ENCODE results near the gene TAAR8.

DNA sequence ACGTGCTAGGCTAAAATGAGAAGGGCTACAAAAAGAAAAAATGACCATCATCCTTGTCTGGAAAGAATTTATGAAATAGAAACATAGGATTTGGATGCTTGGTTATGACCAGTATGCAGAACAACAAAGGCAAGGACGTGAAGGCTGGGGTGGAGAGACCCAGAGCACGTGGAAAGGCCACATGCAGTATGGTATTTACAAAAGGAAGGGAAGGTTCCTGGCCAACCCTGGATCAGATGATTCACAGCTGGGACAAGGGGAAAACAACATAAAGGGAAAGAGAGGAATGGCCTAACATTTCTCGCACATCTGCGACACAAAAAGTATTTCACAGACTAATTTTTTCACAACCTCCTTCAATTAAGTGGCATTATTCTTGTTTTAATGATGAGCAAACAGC lies 47.7 kb upstream of the TAAR8 start:
- TF ChIP-seq, protein P1, sequence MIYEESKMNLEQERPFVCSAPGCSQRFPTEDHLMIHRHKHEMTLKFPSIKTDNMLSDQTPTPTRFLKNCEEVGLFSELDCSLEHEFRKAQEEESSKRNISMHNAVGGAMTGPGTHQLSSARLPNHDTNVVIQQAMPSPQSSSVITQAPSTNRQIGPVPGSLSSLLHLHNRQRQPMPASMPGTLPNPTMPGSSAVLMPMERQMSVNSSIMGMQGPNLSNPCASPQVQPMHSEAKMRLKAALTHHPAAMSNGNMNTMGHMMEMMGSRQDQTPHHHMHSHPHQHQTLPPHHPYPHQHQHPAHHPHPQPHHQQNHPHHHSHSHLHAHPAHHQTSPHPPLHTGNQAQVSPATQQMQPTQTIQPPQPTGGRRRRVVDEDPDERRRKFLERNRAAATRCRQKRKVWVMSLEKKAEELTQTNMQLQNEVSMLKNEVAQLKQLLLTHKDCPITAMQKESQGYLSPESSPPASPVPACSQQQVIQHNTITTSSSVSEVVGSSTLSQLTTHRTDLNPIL (CRISPR knock-in tag; IDR thresholded peaks at IDR 0.05; ENCODE audit: low read depth) = no peak
- no peak for TF ChIP-seq ZFP3 (CRISPR knock-in tag; IDR thresholded peaks at IDR 0.05)
- no peak for TF ChIP-seq ESRRG (CRISPR knock-in tag; IDR thresholded peaks at IDR 0.05)
- TF ChIP-seq, protein P2, sequence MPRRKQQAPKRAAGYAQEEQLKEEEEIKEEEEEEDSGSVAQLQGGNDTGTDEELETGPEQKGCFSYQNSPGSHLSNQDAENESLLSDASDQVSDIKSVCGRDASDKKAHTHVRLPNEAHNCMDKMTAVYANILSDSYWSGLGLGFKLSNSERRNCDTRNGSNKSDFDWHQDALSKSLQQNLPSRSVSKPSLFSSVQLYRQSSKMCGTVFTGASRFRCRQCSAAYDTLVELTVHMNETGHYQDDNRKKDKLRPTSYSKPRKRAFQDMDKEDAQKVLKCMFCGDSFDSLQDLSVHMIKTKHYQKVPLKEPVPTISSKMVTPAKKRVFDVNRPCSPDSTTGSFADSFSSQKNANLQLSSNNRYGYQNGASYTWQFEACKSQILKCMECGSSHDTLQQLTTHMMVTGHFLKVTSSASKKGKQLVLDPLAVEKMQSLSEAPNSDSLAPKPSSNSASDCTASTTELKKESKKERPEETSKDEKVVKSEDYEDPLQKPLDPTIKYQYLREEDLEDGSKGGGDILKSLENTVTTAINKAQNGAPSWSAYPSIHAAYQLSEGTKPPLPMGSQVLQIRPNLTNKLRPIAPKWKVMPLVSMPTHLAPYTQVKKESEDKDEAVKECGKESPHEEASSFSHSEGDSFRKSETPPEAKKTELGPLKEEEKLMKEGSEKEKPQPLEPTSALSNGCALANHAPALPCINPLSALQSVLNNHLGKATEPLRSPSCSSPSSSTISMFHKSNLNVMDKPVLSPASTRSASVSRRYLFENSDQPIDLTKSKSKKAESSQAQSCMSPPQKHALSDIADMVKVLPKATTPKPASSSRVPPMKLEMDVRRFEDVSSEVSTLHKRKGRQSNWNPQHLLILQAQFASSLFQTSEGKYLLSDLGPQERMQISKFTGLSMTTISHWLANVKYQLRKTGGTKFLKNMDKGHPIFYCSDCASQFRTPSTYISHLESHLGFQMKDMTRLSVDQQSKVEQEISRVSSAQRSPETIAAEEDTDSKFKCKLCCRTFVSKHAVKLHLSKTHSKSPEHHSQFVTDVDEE (CRISPR knock-in tag; IDR thresholded peaks at IDR 0.05) = no peak
- no peak for TF ChIP-seq TOX (CRISPR knock-in tag; IDR thresholded peaks at IDR 0.05; ENCODE audit: borderline replicate concordance)
- TF ChIP-seq ISL1 (CRISPR knock-in tag; IDR thresholded peaks at IDR 0.05) = no peak
- TF ChIP-seq, protein P3, sequence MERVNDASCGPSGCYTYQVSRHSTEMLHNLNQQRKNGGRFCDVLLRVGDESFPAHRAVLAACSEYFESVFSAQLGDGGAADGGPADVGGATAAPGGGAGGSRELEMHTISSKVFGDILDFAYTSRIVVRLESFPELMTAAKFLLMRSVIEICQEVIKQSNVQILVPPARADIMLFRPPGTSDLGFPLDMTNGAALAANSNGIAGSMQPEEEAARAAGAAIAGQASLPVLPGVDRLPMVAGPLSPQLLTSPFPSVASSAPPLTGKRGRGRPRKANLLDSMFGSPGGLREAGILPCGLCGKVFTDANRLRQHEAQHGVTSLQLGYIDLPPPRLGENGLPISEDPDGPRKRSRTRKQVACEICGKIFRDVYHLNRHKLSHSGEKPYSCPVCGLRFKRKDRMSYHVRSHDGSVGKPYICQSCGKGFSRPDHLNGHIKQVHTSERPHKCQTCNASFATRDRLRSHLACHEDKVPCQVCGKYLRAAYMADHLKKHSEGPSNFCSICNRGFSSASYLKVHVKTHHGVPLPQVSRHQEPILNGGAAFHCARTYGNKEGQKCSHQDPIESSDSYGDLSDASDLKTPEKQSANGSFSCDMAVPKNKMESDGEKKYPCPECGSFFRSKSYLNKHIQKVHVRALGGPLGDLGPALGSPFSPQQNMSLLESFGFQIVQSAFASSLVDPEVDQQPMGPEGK (CRISPR knock-in tag; IDR thresholded peaks at IDR 0.05; ENCODE audit: borderline replicate concordance) = no peak
- TF ChIP-seq RARB (CRISPR knock-in tag; IDR thresholded peaks at IDR 0.05) = no peak
- TF ChIP-seq ZNF70 (CRISPR knock-in tag; IDR thresholded peaks at IDR 0.05) = no peak
